Activated CD4-positive, alpha-beta T cell treated with anti-CD3 and anti-CD28 coated beads, Interleukin-2, amount 50 U/mL, for 48 hours (primary cell): ENCODE measurements around the gene PFN3.
"Not testable (repeated sequence)": the region's sequence is repeated elsewhere in the genome, so short reads cannot be mapped to it uniquely, and the experiment has no call there.

ENCODE experiments used
- DNase-seq, 2 experiments: peaks; one replicate each; pipeline ENCODE4 v3.0.0-alpha.2; 2020

The PFN3 gene

DNA sequence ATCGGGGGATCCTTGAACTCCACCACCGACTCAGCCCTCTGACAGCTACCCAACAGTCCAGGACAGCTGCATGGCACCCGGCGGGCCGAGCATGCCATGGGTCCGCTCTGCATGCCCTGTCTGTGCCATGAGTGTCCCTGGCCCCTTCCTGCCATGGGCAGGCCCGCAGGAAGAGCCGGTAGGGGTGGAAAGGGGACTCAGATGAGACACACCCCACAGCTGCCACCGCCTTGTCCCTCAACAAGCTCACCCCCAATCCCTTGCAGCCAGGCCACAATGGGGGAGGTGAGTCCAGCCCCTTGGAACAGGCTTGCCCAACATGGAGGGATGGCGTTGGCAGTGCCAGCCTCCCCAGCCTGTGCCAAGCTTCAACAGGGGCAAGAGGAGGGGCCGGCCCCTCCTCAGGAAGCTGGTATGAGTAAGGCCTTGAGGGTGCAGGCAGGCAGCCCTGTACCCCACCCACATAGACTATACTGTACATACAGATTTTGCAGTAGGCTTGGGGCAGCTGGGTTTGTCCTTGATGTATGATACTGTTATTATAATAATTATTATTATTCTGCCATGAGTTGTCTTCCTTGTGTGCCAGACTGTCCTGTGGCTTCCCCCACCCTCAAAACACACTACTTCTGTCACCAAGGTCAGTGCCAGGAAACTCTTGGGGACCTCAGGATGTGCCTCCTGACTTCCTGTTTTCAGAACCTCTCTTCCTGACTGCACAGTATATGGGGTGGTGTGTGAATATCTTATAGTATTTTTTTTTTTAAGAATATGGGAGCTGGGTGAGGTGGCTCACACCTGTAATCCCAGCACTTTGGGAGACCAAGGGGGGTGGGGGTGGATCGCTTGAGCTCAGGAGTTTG, 28.2 kb downstream of the PFN3 start:
- DNase-seq, result peak in 1 of 2 experiments; percentile 28

DNA sequence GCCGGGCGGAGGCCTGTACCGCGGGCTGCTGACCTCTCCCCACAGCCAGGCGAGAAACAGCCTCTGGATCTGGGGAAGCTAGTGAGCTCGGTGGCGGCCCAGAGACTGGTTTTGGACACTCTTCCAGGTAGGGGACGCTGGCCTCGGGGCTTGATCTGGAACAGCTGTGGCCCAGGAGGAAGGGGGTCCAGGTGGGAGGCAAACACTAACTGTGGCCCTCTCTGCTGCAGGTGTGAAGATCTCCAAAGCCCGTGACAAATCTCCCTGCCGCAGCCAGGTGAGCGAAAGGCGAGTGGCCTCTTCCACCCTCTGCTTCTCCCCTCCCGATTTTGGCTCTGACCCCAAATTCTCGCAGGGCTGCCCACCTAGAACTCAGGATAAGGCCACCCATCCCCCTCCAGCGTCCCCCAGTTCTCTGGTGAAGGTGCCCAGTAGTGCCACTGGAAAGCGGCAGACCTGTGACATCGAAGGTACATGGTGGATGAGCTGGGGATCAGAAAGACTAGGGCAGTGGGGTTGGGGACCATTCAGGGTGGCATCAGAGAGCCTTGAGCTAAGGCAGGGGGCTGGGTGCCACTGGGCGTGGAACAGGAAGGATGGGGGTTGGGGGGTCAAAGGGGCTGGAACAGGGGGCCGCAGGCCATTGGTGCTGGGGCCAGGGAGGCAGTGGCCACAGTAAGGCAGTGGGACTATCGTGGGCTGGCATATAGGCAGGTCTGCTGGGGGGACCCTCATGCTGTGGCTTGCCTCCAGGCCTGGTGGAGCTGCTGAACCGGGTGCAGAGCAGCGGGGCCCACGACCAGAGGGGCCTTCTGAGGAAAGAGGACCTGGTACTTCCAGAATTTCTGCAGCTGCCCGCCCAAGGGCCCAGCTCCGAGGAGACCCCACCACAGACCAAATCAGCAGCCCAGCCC, 29.1 kb downstream of the PFN3 start:
- no peak for DNase-seq

DNA sequence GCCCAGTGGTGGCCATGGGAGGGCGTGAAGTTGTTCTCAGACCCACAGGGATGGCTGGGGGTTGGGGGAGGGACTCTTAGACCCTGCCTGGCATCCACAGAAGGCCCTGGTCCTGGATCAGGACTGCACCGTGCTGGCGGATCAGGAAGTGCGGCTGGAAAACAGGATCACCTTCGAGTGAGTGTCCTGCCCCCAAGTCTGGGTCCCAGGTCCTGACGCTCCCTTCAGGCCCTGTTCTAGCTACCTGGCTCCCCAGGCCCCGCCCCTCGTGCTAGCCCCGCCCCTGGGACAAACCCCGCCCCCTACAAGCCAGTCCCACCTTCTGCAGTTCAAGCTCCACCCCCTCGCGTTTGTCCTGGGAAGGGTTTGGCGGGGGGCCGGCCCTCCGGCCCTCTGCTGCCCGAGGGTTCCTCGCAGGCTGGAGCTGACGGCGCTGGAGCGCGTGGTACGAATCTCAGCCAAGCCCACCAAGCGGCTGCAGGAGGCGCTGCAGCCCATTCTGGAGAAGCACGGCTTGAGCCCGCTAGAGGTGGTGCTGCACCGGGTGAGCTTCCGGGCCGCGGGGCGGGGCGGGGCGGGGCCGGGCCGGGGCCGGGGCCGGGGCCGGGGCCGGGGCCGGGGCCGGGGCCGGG, 29.9 kb downstream of the PFN3 start:
- peak in 1 of 2 experiments; percentile 47 for DNase-seq

DNA sequence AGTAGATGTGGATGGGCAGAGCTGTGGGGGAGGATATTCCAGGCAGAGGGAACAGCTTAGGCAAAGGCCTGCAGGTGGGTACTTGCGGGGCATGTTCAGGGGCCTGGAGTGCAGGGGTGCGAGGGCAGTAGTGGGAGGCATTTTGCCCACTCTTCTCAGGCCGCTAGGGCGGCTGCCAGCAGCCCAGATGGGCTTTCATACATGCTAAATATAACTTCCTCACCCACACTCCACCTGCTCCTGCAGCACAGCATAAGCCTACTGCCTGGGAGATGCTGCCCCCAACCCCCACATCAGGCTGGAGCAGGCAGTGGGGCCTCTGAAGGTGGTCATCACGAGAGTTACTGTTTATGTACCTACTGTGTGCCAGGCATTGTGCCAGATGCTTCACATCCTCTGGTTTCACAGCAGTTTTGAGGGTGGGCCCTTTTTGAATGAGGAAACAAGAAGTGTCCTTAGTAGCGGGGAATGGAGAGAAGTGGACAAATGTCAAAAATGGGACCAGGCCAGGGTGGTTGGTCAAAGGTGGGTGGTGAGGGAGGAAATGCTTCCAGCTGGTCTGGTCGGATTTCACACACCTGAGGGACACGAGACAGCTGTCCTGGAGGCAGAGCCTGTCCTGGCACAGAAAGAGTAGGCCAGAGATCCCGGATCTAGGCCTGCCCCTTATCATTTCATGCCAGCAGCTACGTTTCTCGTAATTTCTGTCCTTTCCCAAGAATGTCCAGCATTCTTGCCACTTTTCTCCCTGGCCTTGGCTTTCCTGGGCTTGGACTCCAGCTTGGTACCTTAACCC, 30.6 kb downstream of the PFN3 start:
- no peak for DNase-seq

DNA sequence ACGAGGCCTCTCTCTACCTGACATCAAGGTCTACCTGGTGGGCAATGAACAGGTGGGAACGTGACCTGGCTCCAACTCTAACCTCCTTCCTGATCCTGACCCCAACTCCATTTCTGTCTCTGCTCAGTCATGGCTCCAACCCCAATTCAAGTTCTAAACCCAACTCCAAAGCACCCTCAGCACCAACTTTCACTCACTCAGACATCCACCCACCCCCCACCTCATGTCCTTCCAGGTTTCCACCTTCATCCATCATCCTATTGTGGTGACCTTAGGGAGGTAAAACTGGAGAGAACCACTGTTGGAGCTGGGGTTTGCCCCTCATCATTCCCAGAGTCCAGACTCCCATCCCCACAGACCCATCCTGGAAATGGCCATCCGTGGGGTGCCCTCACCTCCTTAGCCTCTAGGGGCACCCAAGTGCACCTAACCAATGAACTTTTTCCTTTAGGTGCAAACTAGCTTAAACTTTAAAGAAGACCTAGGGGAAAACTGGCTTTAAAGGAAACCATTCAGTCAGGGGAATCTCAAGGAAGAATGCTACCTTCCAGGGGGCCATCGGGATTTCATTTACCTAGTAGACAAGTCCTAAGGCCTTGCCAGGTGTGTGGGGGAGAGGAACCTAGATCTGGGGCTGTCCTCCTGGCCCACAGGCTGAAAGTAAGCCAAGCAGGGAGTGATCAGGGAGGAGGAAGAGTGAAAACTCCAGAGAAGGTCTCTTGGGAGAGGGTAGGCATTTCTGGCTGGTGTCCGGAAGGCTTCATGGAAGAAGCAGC, 31.4 kb downstream of the PFN3 start:
- peak in 1 of 2 experiments; percentile 47 for DNase-seq

DNA sequence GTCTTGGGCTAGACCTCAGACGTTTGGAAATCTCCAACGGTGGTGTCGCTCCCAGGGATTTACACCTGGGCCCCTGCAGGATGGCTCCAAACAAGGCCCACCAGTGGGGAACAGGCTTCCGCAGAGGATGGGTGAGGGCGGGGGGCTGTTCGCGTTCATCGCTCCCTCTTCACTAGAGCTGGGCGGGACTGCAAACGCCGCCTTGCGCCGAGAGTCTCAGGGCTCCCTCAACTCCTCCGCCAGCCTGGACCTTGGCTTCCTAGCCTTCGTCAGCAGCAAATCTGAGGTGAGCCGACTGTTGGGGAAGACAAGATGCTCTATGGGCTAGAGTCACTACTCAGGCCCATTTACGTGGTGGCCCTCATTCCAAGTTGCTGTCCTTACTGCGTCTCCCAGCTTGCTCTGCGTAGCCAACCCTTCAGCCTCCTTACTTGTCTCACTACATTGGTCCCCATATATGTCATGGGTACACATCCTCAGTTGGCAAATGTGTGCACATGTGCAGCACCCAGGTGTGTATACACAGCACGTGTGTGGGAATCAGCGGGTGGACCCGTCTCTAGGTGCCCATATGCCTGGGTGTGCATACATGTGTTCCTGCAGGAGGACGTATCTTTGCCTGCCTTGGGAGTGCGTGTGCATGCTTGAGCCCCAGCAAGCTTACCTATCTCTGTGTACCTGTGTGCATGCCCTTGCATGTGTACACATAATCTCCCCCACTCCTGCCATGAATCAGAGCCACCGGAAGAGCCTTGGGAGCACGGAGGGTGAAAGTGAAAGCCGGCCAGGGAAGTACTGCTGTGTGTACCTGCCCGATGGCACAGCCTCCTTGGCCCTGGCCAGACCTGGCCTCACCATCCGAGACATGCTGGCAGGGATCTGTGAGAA, 32.2 kb downstream of the PFN3 start:
- DNase-seq, result no peak

DNA sequence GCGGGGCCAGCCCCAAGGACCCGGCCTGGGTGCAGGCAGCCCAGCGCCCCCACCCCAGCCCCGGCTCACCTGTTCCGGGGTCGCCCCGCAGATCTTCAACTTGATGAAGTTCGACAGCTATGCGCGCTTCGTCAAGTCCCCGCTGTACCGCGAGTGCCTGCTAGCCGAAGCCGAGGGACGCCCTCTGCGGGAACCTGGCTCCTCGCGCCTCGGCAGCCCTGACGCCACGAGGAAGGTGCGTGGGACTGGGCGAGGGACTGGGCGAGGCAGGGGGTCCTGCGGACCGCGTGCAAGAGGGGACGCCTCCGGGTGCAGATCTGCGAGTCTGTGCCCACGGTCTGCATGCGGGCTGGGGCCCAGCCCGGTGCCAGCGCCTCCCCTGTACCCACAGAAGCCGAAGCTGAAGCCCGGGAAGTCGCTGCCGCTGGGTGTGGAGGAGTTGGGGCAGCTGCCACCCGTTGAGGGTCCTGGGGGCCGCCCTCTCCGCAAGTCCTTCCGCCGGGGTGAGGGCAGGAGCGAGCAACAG, 33.1 kb downstream of the PFN3 start:
- DNase-seq, result no peak

DNA sequence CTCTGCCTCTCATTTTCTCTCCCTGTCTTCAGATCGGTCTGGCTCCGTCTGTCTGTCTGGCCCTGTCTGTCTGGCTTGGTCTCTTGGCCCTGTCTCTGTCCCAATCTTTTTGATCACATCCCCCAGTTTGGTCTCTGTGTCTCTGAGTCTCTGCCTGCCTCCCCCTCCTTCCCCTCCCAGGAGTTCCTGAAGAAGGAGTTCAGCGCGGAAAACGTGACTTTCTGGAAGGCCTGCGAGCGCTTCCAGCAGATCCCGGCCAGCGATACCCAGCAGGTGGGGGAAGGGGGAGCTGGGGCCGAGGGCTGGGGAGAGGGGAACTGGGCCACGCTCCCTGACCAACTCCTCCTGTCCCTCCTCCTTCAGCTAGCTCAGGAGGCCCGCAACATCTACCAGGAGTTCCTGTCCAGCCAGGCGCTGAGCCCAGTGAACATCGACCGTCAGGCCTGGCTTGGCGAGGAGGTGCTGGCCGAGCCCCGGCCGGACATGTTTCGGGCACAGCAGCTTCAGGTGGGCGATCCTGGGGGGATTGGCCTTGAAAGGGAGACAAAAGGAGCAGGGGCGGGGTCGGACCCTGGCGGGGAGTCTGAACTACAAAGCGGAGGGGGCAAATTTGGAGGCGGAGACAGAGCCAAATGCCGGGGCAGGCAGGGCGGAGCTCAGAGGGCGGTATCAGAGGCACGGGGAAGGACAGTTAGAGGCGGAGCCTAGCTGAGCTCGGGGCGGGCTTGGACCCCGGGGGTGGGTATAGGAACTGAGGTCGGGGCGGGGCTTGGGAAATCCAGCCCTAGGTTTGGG, 33.7 kb downstream of the PFN3 start:
- no peak for DNase-seq

DNA sequence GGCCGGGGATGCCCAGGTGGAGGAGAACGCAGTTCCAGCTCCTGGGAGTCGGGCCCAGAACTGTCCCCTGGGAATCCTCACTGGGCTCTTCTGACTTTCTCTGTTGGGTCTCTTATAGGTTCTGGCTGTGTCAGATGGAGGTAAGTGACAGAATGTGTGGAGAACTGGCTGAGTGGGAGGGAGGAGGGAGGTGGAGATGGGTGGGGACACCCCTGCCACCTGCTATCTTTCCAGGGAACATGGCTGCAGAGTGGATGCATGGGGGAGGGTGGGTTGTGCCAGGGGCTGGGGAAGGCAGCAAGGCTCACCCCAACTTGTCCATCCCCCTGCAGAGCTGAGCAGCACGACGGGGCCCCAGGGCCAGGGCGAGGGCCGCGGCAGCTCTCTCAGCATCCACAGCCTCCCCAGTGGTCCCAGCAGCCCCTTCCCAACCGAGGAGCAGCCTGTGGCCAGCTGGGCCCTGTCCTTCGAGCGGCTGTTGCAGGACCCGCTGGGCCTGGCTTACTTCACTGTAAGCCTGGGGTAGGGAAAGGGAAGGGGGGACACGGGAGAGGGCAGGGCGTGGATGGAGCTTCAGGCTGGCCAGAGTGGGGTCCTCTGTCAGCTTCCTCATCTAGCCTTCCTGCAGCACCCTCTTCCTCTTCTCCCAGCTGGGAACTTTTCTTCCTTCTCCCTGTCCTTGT, 34.5 kb downstream of the PFN3 start:
- DNase-seq, result no peak

DNA sequence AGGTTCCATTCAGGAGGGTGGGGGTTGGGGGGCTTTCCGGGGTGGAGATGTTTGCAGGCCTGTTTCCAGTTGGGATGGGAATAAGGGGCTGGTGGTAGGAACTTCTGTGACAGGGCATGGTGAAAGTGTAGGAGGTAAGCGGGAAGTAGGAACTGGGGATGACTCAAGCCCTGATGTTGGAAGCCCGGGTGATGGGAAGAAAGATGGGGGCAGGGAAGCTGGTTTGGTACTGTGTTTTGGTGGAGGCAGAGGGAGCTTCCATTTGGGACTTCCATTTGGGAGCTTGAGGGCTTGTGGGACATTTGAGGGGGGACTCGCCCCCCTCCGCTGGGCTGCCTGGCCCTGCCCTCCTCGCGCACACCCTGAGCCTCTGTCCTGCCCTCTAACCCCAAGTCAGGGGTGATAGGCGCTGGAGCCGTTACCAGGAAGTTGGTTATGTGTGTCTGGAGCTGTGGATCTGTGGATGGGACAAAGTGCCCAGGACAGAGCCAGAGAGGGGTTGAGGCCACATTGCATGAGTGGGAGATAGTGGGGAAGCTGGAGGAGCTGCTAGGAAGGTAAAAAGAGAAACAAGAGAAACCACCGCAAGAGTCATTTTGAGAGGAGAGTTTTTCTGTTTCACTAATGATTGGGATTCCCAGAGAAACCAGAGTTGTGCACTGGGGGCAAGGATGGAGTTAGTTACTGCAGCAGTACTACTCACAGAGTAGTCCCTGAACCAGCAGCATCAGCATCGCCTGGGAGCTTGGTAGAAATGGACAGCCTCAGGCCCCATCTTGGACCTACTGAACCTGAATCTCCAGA, 36.1 kb downstream of the PFN3 start:
- peak in 1 of 2 experiments; percentile 64 for DNase-seq

DNA sequence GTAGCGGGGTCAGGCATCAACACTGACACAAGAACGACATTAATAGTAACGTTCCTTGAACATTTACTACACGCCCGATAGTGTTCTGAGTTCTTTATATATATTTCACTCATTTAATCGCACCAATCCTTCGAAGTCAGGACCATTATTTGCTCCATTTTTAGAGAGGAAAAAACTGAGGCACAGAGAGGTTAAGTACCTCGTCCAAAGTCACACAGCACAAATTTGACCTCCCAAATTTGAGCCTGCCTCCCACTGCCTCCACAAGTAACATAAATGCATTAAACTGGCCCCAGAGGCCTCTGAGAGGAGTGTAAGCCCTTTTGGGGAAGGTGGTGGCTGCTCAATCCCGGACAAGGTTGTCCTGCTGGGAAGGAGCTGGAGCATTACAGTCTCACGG, 36.9 kb downstream of the PFN3 start:
- DNase-seq, result no peak

DNA sequence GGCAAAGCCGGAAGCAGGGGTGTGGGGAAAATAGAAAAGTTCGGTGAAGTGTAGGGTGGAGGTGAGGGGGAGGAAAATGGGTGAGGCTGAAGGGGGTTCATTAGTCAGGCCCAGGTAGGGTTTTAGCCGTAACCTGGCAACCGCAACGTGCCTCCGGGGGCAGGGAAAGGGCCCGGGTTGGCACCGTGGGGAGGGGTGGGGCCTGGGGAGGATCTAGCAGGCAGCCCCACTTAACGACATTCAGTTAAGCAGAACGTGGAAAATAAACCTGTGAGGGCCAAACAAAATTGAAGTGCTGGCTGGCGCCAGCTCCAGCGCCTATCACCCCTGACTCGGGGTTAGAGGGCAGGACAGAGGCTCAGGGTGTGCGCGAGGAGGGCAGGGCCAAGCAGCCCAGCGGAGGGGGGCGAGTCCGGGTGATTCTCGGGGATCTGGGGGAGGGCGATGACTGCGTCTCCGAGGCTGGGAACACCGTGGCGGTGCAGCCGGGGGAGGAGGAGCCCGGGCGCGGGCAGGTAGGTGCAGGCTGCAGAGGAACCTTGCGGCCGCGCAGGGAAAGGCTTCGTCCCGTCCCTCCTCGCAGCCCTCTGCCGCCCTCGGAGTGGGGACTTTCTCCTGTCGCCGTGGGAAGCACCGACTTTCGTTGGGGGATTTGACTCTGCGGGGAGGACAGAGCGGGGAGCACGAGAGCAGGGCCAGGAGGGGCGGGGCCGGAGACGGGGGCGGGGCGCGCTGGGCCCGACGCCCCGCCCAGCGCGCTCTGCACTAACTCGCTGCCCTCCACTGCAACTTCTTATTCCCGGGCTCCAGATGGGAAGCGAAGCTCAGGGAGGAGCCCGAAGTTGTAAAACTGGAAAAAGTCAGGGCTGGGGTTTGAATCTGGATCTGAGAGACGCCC, 37.6 kb downstream of the PFN3 start:
- DNase-seq, result peak; percentile 76 to 84

DNA sequence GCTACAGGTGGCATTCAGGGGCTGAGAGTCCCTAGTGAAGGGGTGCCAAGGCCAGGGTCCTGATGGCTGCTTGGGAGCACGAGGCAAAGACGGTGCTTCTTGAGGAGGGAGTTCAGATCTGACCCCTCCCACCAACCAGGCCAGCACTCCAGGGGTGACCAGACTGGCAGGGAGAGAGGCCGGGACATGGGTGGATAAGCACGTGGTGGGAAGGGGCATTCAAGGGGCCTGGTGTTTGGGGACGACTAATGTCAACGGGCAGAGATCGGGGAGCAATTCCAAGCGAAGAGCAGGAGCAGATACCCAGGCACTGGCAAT, 38.2 kb downstream of the PFN3 start:
- no peak for DNase-seq

DNA sequence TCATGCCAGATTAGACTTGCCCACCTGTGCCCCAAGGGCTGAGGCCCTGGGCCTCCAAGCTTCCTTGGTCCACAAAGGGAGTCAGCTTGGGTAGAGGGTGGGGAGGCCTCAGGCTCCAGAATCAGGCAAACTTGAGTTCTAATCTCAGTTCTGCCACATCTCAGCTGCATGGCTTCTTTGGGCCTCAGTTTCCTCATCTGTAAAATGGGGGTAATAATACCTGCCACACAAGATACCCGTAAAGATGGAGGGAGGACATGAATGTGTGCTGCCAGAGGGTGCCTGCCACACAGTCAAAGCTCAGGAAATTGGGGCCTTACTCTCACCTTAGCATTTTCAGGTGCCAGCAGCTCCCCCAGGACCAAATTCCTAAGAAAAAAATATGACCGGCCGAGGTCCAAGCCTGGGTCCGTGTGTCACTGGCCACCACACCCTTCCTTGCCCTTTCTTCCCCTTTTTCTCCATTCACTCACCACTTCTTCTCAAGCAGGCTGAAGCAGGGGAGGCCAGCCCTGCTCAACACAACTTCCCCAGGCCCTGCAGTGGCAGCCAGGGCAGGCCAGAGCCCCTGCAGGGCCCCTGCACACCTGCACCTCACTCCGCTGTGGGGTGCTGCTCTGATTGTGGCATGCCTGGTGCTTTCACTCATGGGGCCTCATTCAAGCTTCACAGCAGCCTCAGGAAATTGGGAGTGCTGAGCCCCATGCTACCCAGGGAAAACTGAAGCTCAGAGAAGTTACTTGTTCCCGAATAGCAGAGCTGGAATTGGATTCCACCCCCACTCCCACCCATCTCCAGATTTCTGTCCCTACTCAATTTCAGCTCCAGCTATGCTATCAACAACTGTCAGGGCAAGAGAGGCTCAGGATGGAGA, 38.8 kb downstream of the PFN3 start:
- DNase-seq, result no peak

DNA sequence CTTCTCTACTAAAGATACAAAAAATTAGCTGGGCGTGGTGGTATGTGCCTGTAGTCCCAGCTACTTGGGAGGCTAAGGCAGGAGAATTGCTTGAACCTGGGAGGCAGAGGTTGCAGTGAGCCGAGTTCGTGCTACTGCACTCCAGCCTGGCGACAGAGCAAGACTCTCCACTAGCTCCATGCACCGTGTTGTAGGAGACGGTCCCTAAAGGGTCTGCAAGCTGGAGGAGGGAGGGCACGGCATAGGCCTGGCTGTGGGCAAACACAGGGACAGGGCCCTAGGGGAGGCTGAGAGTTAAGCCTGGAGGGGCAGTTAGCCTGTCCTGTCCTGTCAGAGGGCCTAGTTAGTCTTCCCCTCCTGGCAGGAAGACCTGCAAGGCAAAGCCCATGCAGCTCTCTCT, 39.7 kb downstream of the PFN3 start:
- DNase-seq, result not testable (repeated sequence)

DNA sequence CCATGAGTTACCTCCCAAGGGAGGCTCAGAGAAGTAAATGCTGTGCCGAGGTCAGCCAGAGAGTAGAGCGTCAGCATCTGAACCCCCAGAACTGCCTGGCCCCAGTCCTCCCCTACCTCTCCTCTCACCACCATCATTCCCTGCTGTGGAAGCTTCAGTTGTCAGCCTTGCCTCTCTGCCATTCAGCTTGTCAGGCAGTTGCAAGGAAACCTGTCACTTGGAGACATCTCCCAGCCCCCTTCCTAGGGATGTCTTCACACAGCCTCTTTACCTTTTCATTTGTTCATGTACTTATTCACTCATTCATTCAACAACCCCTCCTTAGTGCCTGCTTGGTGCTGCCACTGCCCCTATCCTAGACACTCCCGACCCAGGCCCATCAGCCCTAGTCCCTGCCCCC, 40.6 kb downstream of the PFN3 start:
- DNase-seq, result no peak
